Natural killer cell treated with Interleukin-12 subunit alpha and Interleukin-12 subunit beta and Interleukin-15 and Interleukin-18, amount 100 ng/mL, for 72 hours (primary cell): Measurements from ENCODE around the gene MACC1. TPM values are rescaled to one million over a fixed set of nuclear protein-coding genes. Genes with fewer than 3 reads are reported as not detected.
A peak's percentile ranks its signal among the peaks of the same experiment; 100 is the strongest.
"Not testable (repeated sequence)": the region's sequence is repeated elsewhere in the genome, so short reads cannot be mapped to it uniquely, and the experiment has no call there.

ENCODE experiments used
- ATAC-seq, 2 donors: fragments of 150-1000 bp; cut with Tn5 transposase in 1 of 2; sonication (Bioruptor Pico), chemical (Tn5 transposase) in 1 of 2; 2 replicates each; pipeline ENCODE4 v1.10.0; 2021
- DNase-seq: peaks from one replicate; pipeline ENCODE4 v3.0.0; 2022; ENCODE audit warnings: low spot score
- H3K27ac Mint-ChIP-seq, 2 donors: 1 replicate in 1 of 2; 2 replicates in 1 of 2; pipeline ENCODE4 v1.8.0; 2022; ENCODE audit warnings: mixed read lengths in 2 of 2, mild to moderate bottlenecking in 1 of 2, moderate library complexity in 1 of 2
- H3K27me3 Mint-ChIP-seq, 2 donors: 1 replicate in 1 of 2; 2 replicates in 1 of 2; pipeline ENCODE4 v1.8.0; 2022; ENCODE audit warnings: mixed read lengths in 2 of 2
- H3K36me3 Mint-ChIP-seq: one replicate; pipeline ENCODE4 v1.8.0; 2022; ENCODE audit warnings: mixed read lengths
- H3K4me1 Mint-ChIP-seq, 2 donors: 1 replicate in 1 of 2; 2 replicates in 1 of 2; pipeline ENCODE4 v1.8.0; 2022; ENCODE audit warnings: low read depth in 2 of 2, mixed read lengths in 2 of 2, mild to moderate bottlenecking in 1 of 2
- H3K4me3 Mint-ChIP-seq: one replicate; pipeline ENCODE4 v1.8.0; 2022; ENCODE audit warnings: mixed read lengths
- H3K9me3 Mint-ChIP-seq: 2 replicates; pipeline ENCODE4 v1.8.0; 2022; ENCODE audit warnings: mixed read lengths
- total RNA-seq, 2 donors: library from RNA; stranded (reverse); gene quantifications; one replicate each; pipeline ENCODE4 v1.2.3, GENCODE V29; 2022

Gene MACC1
- total RNA-seq, 2 donors from 2014 or later, result 2.6 to 5.5 TPM

- no peaks in the 10 kb centered on the region for H3K9me3 Mint-ChIP-seq
- no peak for DNase-seq
- no peak for ATAC-seq
- H3K27ac Mint-ChIP-seq, result no peak overlapping the region
- H3K36me3 Mint-ChIP-seq, result no peaks in the 10 kb centered on the region
- no peaks in the 10 kb centered on the region for H3K4me1 Mint-ChIP-seq
- H3K4me3 Mint-ChIP-seq, result no peak overlapping the region
- H3K27me3 Mint-ChIP-seq, result no peaks in the 10 kb centered on the region
Measured at GRCh38 chr7:20136647-20137046, 80.5 kb downstream of the MACC1 start.

GRCh38 chr7:20133803-20134202, 83.4 kb downstream of the MACC1 start:
- Mint-ChIP-seq H3K9me3 (no peaks in the 10 kb centered on the region), H3K27me3 (no peaks in the 10 kb centered on the region), H3K36me3 (no peaks in the 10 kb centered on the region), H3K4me3 (no peak overlapping the region), H3K27ac (no peak overlapping the region), H3K4me1 (no peaks in the 10 kb centered on the region)
- DNase-seq, result no peak
- ATAC-seq, result no peak

DNA sequence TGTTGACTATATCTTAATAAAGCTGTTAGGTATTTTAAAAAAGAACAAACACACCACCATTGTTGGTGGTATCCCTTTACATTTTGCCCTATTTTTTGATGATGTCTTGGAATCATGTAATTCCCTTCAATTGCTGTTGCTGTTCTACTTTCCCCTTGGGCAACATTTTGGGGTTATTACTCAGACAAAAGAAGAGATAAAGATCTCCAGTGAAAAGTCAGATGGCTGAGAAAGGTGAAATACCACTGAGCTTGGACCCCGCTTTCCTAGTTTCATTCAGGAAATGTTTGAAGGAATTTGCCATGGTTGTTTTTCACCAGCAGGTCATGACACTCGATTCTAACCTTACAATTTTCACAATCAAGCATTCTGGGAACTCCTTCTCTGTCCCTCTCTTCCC, 84.6 kb downstream of the MACC1 start:
- Mint-ChIP-seq H3K4me1 (no peaks in the 10 kb centered on the region), H3K4me3 (no peak overlapping the region), H3K27me3 (no peaks in the 10 kb centered on the region), H3K9me3 (no peaks in the 10 kb centered on the region), H3K36me3 (no peaks in the 10 kb centered on the region), H3K27ac (no peak overlapping the region)
- no peak for ATAC-seq
- DNase-seq, result no peak

DNA sequence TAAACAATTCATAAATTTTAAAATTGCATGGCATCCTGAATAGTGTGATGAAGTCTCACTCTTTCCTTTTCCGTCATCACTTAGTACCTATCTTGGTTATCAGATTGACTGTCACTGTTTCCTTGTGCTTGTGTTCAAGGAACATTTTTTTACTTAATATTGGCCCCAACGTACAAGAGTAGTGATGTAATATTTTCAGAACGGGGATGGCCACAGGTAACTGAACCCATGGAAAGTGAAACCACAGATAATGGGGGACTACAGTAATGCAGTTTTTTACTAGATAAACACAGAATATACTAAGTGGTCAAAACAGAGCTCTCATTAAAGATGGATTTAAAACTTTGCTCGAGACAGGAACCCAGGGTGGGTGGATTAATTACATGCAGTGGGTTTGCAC, 85.4 kb downstream of the MACC1 start:
- DNase-seq (no peak), ATAC-seq (no peak)
- Mint-ChIP-seq H3K36me3 (no peaks in the 10 kb centered on the region), H3K4me3 (no peak overlapping the region), H3K4me1 (no peaks in the 10 kb centered on the region), H3K9me3 (no peaks in the 10 kb centered on the region), H3K27ac (no peak overlapping the region), H3K27me3 (no peaks in the 10 kb centered on the region)

DNA sequence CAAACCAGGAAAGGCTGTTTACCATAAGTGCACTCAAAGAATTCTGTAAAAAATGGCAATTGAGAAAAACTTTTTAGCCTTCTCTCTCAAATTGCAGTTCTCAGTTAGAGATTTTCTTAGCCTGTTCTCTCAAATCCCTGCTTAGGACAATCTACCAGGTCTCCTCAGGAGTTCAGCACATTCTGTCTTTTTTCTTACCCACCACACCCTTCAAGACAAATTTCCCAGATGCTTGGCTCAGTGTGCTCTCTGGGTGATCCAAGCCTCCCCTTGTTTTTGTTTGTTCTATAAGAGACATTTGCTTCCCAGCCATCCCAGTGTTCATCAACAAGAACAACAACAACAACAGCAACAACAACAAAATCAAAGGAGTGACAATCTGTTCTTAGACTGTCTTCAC, 87.3 kb downstream of the MACC1 start:
- H3K4me3 Mint-ChIP-seq, result no peak overlapping the region
- DNase-seq (no peak), ATAC-seq (no peak)
- no peaks in the 10 kb centered on the region for H3K9me3 Mint-ChIP-seq
- H3K27me3 Mint-ChIP-seq, result no peaks in the 10 kb centered on the region
- H3K36me3 Mint-ChIP-seq, result no peaks in the 10 kb centered on the region
- H3K27ac Mint-ChIP-seq, result no peak overlapping the region
- no peaks in the 10 kb centered on the region for H3K4me1 Mint-ChIP-seq

GRCh38 chr7:20128001-20128400, 89.2 kb downstream of the MACC1 start:
- H3K4me3 Mint-ChIP-seq, result no peak overlapping the region
- H3K4me1 Mint-ChIP-seq, result no peaks in the 10 kb centered on the region
- H3K9me3 Mint-ChIP-seq, result no peaks in the 10 kb centered on the region
- DNase-seq (no peak), ATAC-seq (no peak)
- no peaks in the 10 kb centered on the region for H3K36me3 Mint-ChIP-seq
- H3K27ac Mint-ChIP-seq, result no peak overlapping the region
- H3K27me3 Mint-ChIP-seq, result no peaks in the 10 kb centered on the region

DNA sequence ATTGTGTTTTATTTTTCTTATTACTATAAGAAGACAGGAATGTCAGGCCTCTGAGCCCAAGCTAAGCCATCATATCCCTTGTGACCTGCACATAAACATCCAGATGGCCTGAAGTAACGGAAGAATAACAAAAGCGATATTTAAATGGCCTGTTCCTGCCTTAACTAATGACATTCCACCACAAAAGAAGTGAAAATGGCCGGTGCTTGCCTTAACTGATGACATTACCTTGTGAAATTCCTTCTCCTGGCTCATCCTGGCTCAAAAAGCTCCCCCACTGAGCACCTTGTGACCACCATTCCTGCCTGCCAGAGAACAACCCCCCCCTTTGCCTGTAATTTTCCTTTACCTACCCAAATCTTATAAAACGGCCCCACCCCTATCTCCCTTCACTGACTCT, 91.1 kb downstream of the MACC1 start:
- not testable (repeated sequence) for H3K9me3 Mint-ChIP-seq

DNA sequence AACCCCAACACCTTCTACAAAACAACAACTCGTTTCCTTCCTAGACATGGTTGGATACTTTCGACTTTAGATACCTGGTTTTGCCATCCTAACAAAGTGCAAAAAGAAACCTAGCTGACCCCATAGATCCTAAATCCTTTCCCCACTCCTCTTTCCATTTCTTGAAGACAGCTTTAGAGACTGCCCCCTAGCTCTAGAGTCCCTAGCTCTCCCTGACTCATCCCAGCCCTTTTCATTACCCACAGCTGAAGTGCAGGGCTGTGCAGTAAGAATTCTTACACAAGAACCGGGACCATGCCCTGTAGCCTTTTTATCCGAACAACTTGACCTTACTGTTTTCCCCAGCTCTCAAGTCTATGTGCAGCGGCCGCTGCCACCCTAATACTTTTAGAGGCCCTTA, 93.1 kb downstream of the MACC1 start:
- not testable (repeated sequence) for H3K4me1 Mint-ChIP-seq, H3K9me3 Mint-ChIP-seq, DNase-seq, H3K27ac Mint-ChIP-seq, ATAC-seq, H3K4me3 Mint-ChIP-seq, H3K36me3 Mint-ChIP-seq, H3K27me3 Mint-ChIP-seq

More for the DNA sequence above, 91.1 kb downstream of the MACC1 start:
- H3K27ac Mint-ChIP-seq, H3K27me3 Mint-ChIP-seq, H3K36me3 Mint-ChIP-seq, H3K4me1 Mint-ChIP-seq, ATAC-seq, DNase-seq, H3K4me3 Mint-ChIP-seq: not testable (repeated sequence)

DNA sequence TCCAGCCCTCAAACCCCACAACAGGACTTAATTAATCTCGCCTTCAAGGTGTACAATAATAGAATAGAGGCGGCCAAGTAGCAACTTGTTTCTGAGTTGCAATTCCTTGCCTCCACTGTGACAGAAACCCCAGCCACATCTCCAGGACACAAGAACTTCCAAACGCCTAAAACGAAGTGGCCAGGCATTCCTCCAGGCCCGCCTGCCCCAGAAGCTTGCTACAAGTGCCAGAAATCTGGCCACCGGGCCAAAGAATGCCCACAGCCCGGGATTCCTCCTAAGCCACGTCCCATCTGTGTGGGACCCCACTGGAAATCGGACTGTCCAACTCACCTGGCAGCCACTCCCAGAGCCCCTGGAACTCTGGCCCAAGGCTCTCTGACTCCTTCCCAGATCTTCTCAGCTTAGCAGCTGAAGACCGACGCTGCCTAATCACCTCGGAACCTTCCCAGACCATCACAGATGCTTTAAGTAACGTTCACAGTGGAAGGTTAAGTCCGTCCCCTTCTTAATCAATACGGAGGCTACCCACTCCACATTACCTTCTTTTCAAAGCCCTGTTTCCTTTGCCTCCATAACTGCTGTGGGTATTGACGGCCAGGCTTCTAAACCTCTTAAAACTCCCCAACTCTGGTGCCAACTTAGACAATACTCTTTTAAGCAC, 94.4 kb downstream of the MACC1 start:
- DNase-seq, H3K4me3 Mint-ChIP-seq, H3K9me3 Mint-ChIP-seq, ATAC-seq, H3K27ac Mint-ChIP-seq, H3K36me3 Mint-ChIP-seq, H3K4me1 Mint-ChIP-seq, H3K27me3 Mint-ChIP-seq: not testable (repeated sequence)

DNA sequence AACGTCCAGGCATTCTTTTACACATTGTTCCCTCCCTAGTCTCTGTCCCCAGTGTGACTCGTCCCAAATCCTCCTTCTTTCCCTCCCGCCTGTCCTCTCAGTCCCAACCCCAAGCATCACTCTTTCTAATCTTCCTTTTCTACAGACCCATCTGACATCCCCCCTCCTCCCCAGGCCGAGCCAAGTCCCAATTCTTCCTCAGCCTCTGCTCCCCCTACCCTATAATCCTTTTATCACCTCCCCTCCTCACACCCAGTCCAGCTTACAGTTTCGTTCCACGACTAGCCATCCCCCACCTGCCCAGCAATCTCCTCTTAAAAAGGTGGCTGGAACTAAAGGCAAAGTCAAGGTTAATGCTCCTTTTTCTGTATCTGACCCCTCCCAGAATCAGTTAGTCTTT, 95.1 kb downstream of the MACC1 start:
- no peak for DNase-seq
- Mint-ChIP-seq H3K4me1 (no peaks in the 10 kb centered on the region), H3K27me3 (no peaks in the 10 kb centered on the region), H3K27ac (no peak overlapping the region), H3K9me3 (peaks cover 5% of the 10 kb centered on the region), H3K4me3 (no peak overlapping the region), H3K36me3 (no peaks in the 10 kb centered on the region)
- ATAC-seq, result no peak

DNA sequence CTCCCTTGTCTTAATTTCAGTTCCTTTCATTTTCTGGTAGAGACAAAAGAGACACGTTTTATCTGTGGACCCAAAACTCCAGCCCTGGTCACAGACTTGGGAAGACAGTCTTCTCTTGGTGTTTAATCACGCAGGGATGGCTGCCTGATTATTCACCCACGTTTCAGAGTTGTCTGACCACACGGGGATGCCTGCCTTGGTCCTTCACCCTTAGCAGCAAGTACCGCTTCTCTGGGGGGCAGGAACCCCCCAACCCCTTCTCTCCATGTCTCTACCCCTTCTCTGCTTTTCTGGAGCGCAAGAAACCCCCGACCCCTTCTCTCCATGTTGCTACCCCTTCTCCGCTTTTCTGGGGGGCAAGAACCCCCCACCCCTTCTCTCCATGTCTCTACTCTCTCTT, 95.8 kb downstream of the MACC1 start:
- Mint-ChIP-seq H3K27me3 (no peaks in the 10 kb centered on the region), H3K4me1 (no peaks in the 10 kb centered on the region), H3K4me3 (no peak overlapping the region), H3K9me3 (peaks cover 6% of the 10 kb centered on the region), H3K36me3 (no peaks in the 10 kb centered on the region), H3K27ac (no peak overlapping the region)
- no peak for ATAC-seq
- no peak for DNase-seq

- H3K27ac Mint-ChIP-seq, H3K36me3 Mint-ChIP-seq, ATAC-seq, H3K4me1 Mint-ChIP-seq, H3K9me3 Mint-ChIP-seq, H3K4me3 Mint-ChIP-seq, DNase-seq, H3K27me3 Mint-ChIP-seq: not testable (repeated sequence)
Measured at GRCh38 chr7:20120611-20121168, 96.5 kb downstream of the MACC1 start.

GRCh38 chr7:20116869-20117268, 100.3 kb downstream of the MACC1 start:
- H3K4me1 Mint-ChIP-seq, result peaks cover 0 to 4% of the 10 kb centered on the region in 2 donors
- H3K27me3 Mint-ChIP-seq, result no peaks in the 10 kb centered on the region
- H3K9me3 Mint-ChIP-seq, result peaks cover 6% of the 10 kb centered on the region
- no peak overlapping the region for H3K27ac Mint-ChIP-seq
- DNase-seq (no peak), ATAC-seq (no peak)
- H3K36me3 Mint-ChIP-seq, result no peaks in the 10 kb centered on the region
- H3K4me3 Mint-ChIP-seq, result no peak overlapping the region

DNA sequence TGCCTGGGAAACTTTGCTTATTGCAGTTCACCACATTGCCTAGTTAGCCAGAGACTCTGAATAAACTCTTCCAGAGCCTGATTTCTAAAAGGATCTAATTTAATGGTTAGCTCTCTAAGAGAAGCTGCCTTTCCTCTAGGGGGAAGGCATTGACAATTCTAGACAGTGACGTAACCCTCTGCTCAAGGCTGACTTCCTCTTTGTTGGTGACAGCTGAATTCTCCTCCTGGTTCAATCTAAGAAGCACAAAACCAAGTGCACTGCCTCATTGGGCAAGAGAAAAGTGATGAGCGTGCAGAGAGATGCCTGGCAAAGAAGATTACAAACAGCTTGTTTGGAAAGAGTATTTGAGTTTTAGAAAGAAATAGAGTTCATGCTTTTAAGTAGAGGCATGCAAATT, 102.7 kb downstream of the MACC1 start:
- Mint-ChIP-seq H3K9me3 (peaks cover 4% of the 10 kb centered on the region), H3K4me3 (no peak overlapping the region), H3K4me1 (peaks cover 0 to 4% of the 10 kb centered on the region in 2 donors), H3K36me3 (no peaks in the 10 kb centered on the region), H3K27me3 (no peaks in the 10 kb centered on the region), H3K27ac (no peak overlapping the region)
- ATAC-seq (peak in 1 of 2 donors; percentile 72), DNase-seq (no peak)
